CD4-positive, CD25-positive, alpha-beta regulatory T cell (primary cell): ENCODE data around the gene TAF10. TPM values are rescaled to one million over a fixed set of nuclear protein-coding genes. Genes with fewer than 3 reads are reported as not detected.

ENCODE experiments used
- ATAC-seq, 2 donors: fragments of 150-1000 bp; cut with Tn5 transposase; one replicate each; pipeline ENCODE4 v1.10.0; 2021; ENCODE audit warnings: low read depth in 2 of 2, moderate number of reproducible peaks in 2 of 2, moderate library complexity in 1 of 2
- DNase-seq, 3 donors: peaks; one replicate each; pipeline versions ENCODE4 v3.0.0 to v3.0.0-alpha.2; 2012 to 2022; ENCODE audit warnings: mixed read lengths in 1 of 3
- H3K27ac ChIP-seq: one replicate; pipeline ENCODE4 v1.7.0; 2013; ENCODE audit warnings: mild to moderate bottlenecking, low read length; ENCODE audit not compliant: insufficient read depth, poor library complexity, severe bottlenecking
- H3K27me3 ChIP-seq: one replicate; pipeline ENCODE4 v1.7.0; 2013; ENCODE audit warnings: low read length; ENCODE audit not compliant: control insufficient read depth, insufficient read depth
- H3K36me3 ChIP-seq: one replicate; pipeline ENCODE4 v1.7.0; 2013; ENCODE audit warnings: mild to moderate bottlenecking, low read length, moderate library complexity; ENCODE audit not compliant: control insufficient read depth, insufficient read depth
- H3K4me1 ChIP-seq: 2 replicates; pipeline ENCODE4 v1.7.0; 2013; ENCODE audit warnings: mild to moderate bottlenecking, low read length; ENCODE audit not compliant: insufficient read depth, control insufficient read depth, poor library complexity, severe bottlenecking
- H3K4me3 ChIP-seq: one replicate; pipeline ENCODE4 v1.7.0; 2013; ENCODE audit warnings: low read depth, mild to moderate bottlenecking, low read length, moderate library complexity
- H3K9me3 ChIP-seq, 2 experiments: 1 replicate in 1 of 2; 2 replicates in 1 of 2; pipeline ENCODE4 v1.7.0; 2013; ENCODE audit warnings: low read length in 2 of 2, mild to moderate bottlenecking in 1 of 2, moderate library complexity in 1 of 2; ENCODE audit not compliant: control insufficient read depth in 2 of 2
- H3K27ac Mint-ChIP-seq, 3 donors: one replicate each; pipeline ENCODE4 v1.8.0; 2020 to 2022; ENCODE audit warnings: mild to moderate bottlenecking in 3 of 3, mixed read lengths in 3 of 3, moderate library complexity in 2 of 3
- H3K27me3 Mint-ChIP-seq: one replicate; pipeline ENCODE4 v1.8.0; 2022; ENCODE audit warnings: mild to moderate bottlenecking, mixed read lengths
- H3K36me3 Mint-ChIP-seq: one replicate; pipeline ENCODE4 v1.8.0; 2020; ENCODE audit warnings: mixed read lengths
- H3K4me1 Mint-ChIP-seq, 4 donors: one replicate each; pipeline ENCODE4 v1.8.0; 2020 to 2022; ENCODE audit warnings: mixed read lengths in 4 of 4, mild to moderate bottlenecking in 1 of 4
- H3K4me3 Mint-ChIP-seq, 4 donors: one replicate each; pipeline ENCODE4 v1.8.0; 2020 to 2022; ENCODE audit warnings: mild to moderate bottlenecking in 4 of 4, mixed read lengths in 4 of 4, moderate library complexity in 3 of 4
- H3K9me3 Mint-ChIP-seq, 7 donors: one replicate each; pipeline ENCODE4 v1.8.0; 2020 to 2022; ENCODE audit warnings: mixed read lengths in 7 of 7, mild to moderate bottlenecking in 3 of 7, moderate library complexity in 2 of 7
- polyA plus RNA-seq, 4 donors: library from polyadenylated mRNA; unstranded; fragments of 300-500 nt; fragmentation: Illumina TruSeq; gene quantifications; one replicate each; pipeline ENCODE4 v1.2.3, GENCODE V29; 2021
- total RNA-seq: library from RNA; stranded (reverse); gene quantifications from one replicate; pipeline ENCODE4 v1.2.3, GENCODE V29; 2022

The TAF10 gene
- total and polyA plus RNA-seq, 5 donors from 2014 or later: 125 to 386 (median 259) TPM

- peaks cover 15 to 38% (median 18%) of the 10 kb centered on the region in 4 donors for H3K4me1 Mint-ChIP-seq
- H3K9me3 Mint-ChIP-seq: no peaks in the 10 kb centered on the region
- DNase-seq: no peak
- H3K36me3 Mint-ChIP-seq: peaks cover 21% of the 10 kb centered on the region
- Histone ChIP-seq H3K36me3 (peaks cover 39% of the 10 kb centered on the region), H3K9me3 (no peaks in the 10 kb centered on the region), H3K4me1 (peaks cover 55% of the 10 kb centered on the region), H3K27ac (peak overlapping the region; percentile 73), H3K4me3 (peak overlapping the region; percentile 91), H3K27me3 (no peaks in the 10 kb centered on the region)
- ATAC-seq: no peak
- H3K27ac Mint-ChIP-seq: peak overlapping the region in 1 of 3 donors; percentile 82
- H3K27me3 Mint-ChIP-seq: no peaks in the 10 kb centered on the region
- H3K4me3 Mint-ChIP-seq: no peak overlapping the region
These were observed 9.7 kb downstream of the TAF10 start for GRCh38 chr11:6602096-6602940.

DNA sequence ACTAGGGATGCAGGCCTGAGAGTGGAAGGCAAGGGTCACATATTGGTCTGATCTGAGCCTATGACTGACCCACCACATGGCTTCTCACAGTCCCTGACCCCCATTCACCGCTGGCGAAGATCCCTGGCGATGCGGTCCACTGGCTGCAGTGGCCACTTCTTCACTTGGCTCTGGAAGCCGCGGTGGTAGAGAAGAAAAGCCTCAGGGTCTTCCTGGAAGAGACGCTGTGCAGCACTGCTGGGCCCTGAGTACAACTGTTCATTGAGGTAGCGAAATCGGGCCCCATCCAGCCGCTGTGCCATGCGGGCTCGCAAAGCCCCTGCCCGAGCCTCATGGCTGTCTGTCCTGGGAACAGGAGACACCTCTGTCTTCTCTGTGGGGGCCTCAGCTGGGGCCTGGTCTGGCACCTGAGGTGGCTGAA, 11.0 kb downstream of the TAF10 start:
- no peak overlapping the region for H3K4me3 ChIP-seq
- H3K27me3 ChIP-seq: no peaks in the 10 kb centered on the region
- H3K27ac ChIP-seq: no peak overlapping the region
- H3K9me3 Mint-ChIP-seq: no peaks in the 10 kb centered on the region
- DNase-seq (no peak), ATAC-seq (no peak)
- H3K4me1 Mint-ChIP-seq: peaks cover 11 to 32% (median 18%) of the 10 kb centered on the region in 4 donors
- no peaks in the 10 kb centered on the region for H3K9me3 ChIP-seq
- peaks cover 47% of the 10 kb centered on the region for H3K36me3 ChIP-seq
- H3K4me1 ChIP-seq: peaks cover 42% of the 10 kb centered on the region
- H3K36me3 Mint-ChIP-seq: peaks cover 23% of the 10 kb centered on the region
- no peak overlapping the region for H3K4me3 Mint-ChIP-seq
- H3K27me3 Mint-ChIP-seq: no peaks in the 10 kb centered on the region
- no peak overlapping the region for H3K27ac Mint-ChIP-seq

DNA sequence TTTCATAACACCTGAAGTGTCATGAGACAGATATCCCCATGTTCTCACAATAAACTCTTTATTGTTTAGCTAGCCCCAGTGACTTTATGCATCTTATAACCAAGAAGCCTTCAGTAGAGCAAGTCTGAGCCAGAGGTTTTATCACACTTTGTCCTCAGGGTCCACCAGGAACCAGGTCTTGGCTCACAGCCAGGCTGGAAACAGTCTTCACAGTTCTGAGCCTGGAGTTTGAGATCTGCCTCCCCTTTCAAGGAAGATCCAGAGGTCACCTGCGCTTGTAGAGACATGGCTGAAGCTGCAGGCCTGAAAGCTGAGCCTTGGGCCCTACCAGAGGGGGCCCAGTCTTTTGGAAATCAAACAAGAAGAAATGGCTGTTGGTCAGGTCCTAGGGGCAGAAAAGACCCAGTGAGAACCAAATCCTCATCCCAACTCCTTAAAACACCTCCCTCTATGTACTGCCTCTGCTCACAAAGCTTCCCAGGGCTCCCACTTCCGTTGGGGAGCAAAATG, 12.1 kb downstream of the TAF10 start:
- H3K4me3 Mint-ChIP-seq: peak overlapping the region in 2 of 4 donors; percentile 47 to 61

GRCh38 chr11:6599449-6599848, 12.6 kb downstream of the TAF10 start:
- H3K9me3 ChIP-seq: no peaks in the 10 kb centered on the region
- Mint-ChIP-seq H3K4me1 (peaks cover 8 to 38% (median 24%) of the 10 kb centered on the region in 4 donors), H3K27ac (peak overlapping the region in 2 of 3 donors; percentile 34 to 55), H3K36me3 (peaks cover 27% of the 10 kb centered on the region), H3K27me3 (no peaks in the 10 kb centered on the region), H3K9me3 (no peaks in the 10 kb centered on the region), H3K4me3 (peak overlapping the region in 2 of 4 donors; percentile 47 to 61)
- ATAC-seq (no peak), DNase-seq (no peak)
- H3K27ac ChIP-seq: no peak overlapping the region
- no peak overlapping the region for H3K4me3 ChIP-seq
- H3K4me1 ChIP-seq: peaks cover 26% of the 10 kb centered on the region
- peaks cover 61% of the 10 kb centered on the region for H3K36me3 ChIP-seq
- H3K27me3 ChIP-seq: no peaks in the 10 kb centered on the region

More for the DNA sequence above, 12.1 kb downstream of the TAF10 start:
- Histone ChIP-seq H3K9me3 (no peaks in the 10 kb centered on the region), H3K36me3 (peaks cover 57% of the 10 kb centered on the region), H3K4me1 (peaks cover 31% of the 10 kb centered on the region), H3K27ac (no peak overlapping the region), H3K4me3 (no peak overlapping the region), H3K27me3 (no peaks in the 10 kb centered on the region)
- Mint-ChIP-seq H3K4me1 (peaks cover 8 to 38% (median 21%) of the 10 kb centered on the region in 4 donors), H3K36me3 (peaks cover 25% of the 10 kb centered on the region), H3K27ac (peak overlapping the region in 1 of 3 donors; percentile 55), H3K27me3 (no peaks in the 10 kb centered on the region), H3K9me3 (no peaks in the 10 kb centered on the region)
- DNase-seq: no peak
- no peak for ATAC-seq

DNA sequence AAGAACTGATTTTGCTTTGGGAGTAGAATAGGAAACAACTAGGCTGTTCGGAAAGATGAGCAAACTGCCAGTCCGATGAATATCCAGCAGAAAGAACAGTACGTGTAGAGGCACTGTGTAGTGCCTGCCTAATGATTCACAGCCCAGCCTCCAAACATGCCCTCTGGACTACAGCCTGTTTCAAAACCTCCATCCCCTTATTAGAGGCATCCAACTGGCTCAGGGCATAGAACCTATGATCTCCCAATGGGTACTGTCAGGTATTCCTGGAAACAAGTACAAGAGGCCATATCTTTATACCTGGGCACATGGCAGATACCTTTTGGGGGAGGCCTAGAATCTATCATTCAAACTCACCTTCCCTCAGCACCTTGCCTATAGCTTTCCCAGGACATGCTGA, 13.5 kb downstream of the TAF10 start:
- peak overlapping the region in 1 of 3 donors; percentile 40 for H3K27ac Mint-ChIP-seq
- no peaks in the 10 kb centered on the region for H3K27me3 Mint-ChIP-seq
- Histone ChIP-seq H3K27ac (no peak overlapping the region), H3K36me3 (peaks cover 64% of the 10 kb centered on the region), H3K4me3 (no peak overlapping the region), H3K4me1 (peaks cover 22% of the 10 kb centered on the region), H3K27me3 (no peaks in the 10 kb centered on the region), H3K9me3 (no peaks in the 10 kb centered on the region)
- no peak for DNase-seq
- peaks cover 32% of the 10 kb centered on the region for H3K36me3 Mint-ChIP-seq
- H3K4me3 Mint-ChIP-seq: peak overlapping the region in 1 of 4 donors; percentile 37
- H3K4me1 Mint-ChIP-seq: peaks cover 11 to 46% (median 30%) of the 10 kb centered on the region in 4 donors
- no peak for ATAC-seq
- no peaks in the 10 kb centered on the region for H3K9me3 Mint-ChIP-seq

DNA sequence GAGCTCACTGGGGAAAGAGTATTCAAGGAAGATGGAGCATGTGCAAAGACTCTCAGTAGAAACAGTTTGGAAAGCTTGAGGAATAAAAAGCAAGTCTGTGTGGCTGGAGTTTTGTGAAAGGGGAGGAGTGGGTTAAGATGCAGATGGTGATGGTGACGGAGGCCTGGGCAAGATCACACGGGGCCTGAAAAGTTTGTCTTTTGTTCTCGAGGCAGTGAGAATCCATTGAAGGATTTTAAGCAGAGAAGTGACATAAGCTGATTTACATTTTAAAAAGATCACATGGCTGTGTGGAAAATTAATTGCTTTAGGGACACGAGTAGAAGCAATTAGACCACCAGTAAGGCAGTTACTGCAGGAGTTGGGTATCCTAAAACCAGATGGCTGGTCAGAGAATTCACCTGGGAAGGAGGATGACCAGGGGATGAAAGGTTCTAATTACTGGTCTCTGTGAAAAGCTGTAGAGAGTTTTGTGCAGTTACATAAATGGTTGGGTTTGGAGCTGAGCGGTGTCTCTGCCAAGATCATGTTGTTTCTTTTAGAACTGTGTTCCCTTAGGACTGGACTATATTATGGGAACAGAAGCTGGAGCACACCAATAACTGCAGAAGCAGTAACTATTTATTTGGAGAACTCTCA, 15.7 kb downstream of the TAF10 start:
- Mint-ChIP-seq H3K27ac (peak overlapping the region; percentile 4 to 37 (median 4)), H3K27me3 (no peaks in the 10 kb centered on the region), H3K9me3 (no peaks in the 10 kb centered on the region), H3K36me3 (peaks cover 35% of the 10 kb centered on the region), H3K4me3 (no peak overlapping the region), H3K4me1 (peaks cover 18 to 40% (median 34%) of the 10 kb centered on the region in 4 donors)
- Histone ChIP-seq H3K4me1 (peaks cover 2% of the 10 kb centered on the region), H3K27me3 (no peaks in the 10 kb centered on the region), H3K36me3 (peaks cover 65% of the 10 kb centered on the region), H3K4me3 (no peak overlapping the region), H3K27ac (no peak overlapping the region), H3K9me3 (no peaks in the 10 kb centered on the region)
- DNase-seq (no peak), ATAC-seq (no peak)

DNA sequence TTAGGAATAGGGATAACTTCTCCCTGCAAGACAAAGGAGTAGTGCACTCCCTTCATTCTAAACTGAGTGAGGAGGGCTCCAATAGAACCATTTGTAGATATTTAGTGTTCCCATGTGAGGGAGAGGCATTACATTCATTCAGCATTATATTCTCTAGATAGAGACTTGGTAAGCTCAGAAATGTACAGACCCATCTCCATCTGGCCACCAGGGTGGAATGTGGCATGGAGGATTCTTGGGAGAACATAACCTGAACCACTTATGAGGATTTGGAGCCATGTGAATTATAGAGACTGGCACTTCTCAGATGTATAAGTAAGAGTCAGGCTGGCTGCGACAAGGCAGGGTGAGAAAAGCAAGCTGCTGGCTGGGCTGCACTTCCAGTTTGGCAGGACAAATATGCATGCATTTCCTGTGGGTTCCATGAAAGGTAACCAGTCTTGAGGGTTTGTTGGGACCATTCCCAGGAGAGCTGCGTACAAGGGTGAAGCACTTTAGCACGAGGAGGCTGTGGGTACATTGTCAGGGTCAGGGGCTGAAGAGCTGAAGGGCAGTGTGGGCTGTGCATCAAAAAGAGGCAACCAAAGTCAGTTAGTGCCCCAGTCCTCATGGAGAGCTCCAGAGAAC, 17.8 kb downstream of the TAF10 start:
- Histone ChIP-seq H3K4me3 (no peak overlapping the region), H3K27ac (no peak overlapping the region), H3K4me1 (no peaks in the 10 kb centered on the region), H3K36me3 (peaks cover 44% of the 10 kb centered on the region), H3K27me3 (no peaks in the 10 kb centered on the region), H3K9me3 (no peaks in the 10 kb centered on the region)
- Mint-ChIP-seq H3K27me3 (no peaks in the 10 kb centered on the region), H3K4me3 (peak overlapping the region in 1 of 4 donors; percentile 69), H3K36me3 (peaks cover 33% of the 10 kb centered on the region), H3K27ac (peak overlapping the region in 1 of 3 donors; percentile 34), H3K4me1 (peaks cover 19 to 35% (median 30%) of the 10 kb centered on the region in 4 donors), H3K9me3 (no peaks in the 10 kb centered on the region)
- no peak for ATAC-seq
- DNase-seq: no peak
